T-helper 1 cell treated with Interleukin-12 subunit alpha and Interleukin-12 subunit beta and Interleukin-4 antibody, amounts not matched to agents 30 μg/mL and 1 μg/mL, for 36 hours (primary cell): ENCODE data around the gene TMEM255B.
"Not testable (repeated sequence)": the region's sequence is repeated elsewhere in the genome, so short reads cannot be mapped to it uniquely, and the experiment has no call there.

Experiments
- H3K27ac Mint-ChIP-seq: one replicate; pipeline ENCODE4 v1.8.0; 2021; ENCODE audit warnings: mild to moderate bottlenecking, mixed read lengths
- H3K27me3 Mint-ChIP-seq: one replicate; pipeline ENCODE4 v1.8.0; 2021; ENCODE audit warnings: low read depth, mixed read lengths
- H3K36me3 Mint-ChIP-seq: one replicate; pipeline ENCODE4 v1.8.0; 2021; ENCODE audit warnings: low read depth, mixed read lengths
- H3K4me1 Mint-ChIP-seq: one replicate; pipeline ENCODE4 v1.8.0; 2021; ENCODE audit warnings: low read depth, mixed read lengths
- H3K4me3 Mint-ChIP-seq: one replicate; pipeline ENCODE4 v1.8.0; 2021; ENCODE audit warnings: mild to moderate bottlenecking, moderate library complexity, mixed read lengths
- H3K9me3 Mint-ChIP-seq: one replicate; pipeline ENCODE4 v1.8.0; 2021; ENCODE audit warnings: mixed read lengths

Gene TMEM255B

DNA sequence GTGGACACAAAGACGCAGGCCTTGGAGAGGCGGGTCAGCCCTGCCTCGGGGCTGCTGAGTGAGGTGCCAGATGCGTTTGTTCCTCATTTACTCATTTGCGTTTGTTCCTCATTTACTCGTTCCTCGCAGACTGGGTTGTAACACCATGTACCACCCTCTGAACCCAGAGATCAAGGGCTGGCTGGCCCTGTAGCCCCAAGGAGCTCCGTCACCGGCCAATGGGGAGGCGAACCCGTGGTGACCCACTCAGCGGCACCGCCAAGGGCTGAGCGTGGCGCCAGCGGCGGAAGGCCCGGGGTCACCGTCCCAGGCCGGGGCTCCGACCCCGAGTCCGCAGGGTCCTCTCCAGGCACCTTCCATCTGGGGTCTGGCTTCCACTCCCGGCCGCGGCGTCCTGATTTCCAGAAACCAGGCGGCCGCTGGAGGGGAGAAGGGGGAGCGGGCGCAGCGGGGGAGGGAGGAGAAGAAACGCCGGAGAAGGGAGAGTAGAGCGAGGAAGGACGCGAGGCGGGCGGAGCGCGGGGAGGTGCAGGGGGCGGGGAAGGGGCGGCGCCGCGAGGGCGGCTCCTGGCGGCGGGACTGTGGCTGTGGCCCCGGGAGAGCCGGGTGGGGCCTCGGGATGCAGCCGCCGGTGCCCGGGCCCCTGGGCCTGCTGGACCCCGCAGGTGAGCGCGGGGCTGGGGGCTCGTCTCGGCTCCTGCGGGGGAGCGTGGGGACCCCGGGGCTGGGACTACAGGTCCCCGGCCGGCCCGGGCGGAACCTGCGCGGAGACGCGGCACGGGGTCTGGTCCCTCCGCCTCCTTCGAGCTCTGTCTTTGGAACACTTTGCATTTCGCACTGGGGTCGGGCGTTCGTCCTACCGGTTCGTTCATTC, at the start of gene TMEM255B:
TSS of gene TMEM255B (plus strand) at position 576 of the 874 bp plus-strand sequence. CDS start at position 620, 44 bp downstream.
- H3K27me3 Mint-ChIP-seq = peaks cover 55% of the 10 kb centered on the region

DNA sequence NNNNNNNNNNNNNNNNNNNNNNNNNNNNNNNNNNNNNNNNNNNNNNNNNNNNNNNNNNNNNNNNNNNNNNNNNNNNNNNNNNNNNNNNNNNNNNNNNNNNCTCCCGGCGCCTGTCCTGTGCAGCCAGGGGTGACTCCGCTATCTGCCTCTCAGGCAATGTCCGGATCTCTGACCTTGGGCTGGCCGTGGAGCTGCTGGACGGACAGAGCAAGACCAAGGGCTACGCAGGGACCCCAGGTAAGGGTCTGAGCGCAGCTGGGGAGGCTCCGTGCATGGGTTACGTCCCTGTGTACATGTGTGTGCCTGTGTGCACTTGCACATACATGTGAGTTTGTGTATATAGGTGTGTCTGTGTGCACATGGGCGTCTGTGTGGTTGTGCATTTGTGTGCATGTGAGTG, 36.1 kb upstream of the TMEM255B start:
- Mint-ChIP-seq H3K27ac (no peak overlapping the region), H3K4me3 (peak overlapping the region; percentile 56), H3K36me3 (no peaks in the 10 kb centered on the region), H3K9me3 (no peaks in the 10 kb centered on the region), H3K27me3 (no peaks in the 10 kb centered on the region), H3K4me1 (peaks cover 2% of the 10 kb centered on the region)

More for the DNA sequence above, at the start of gene TMEM255B:
- peak within 1 kb of the TSS; percentile 89 for H3K4me3 Mint-ChIP-seq
- H3K36me3 Mint-ChIP-seq = no peaks in the 10 kb centered on the region
- H3K27ac Mint-ChIP-seq = peak within 1 kb of the TSS; percentile 64
- H3K9me3 Mint-ChIP-seq = peaks cover 5% of the 10 kb centered on the region
- peaks cover 12% of the 10 kb centered on the region for H3K4me1 Mint-ChIP-seq

DNA sequence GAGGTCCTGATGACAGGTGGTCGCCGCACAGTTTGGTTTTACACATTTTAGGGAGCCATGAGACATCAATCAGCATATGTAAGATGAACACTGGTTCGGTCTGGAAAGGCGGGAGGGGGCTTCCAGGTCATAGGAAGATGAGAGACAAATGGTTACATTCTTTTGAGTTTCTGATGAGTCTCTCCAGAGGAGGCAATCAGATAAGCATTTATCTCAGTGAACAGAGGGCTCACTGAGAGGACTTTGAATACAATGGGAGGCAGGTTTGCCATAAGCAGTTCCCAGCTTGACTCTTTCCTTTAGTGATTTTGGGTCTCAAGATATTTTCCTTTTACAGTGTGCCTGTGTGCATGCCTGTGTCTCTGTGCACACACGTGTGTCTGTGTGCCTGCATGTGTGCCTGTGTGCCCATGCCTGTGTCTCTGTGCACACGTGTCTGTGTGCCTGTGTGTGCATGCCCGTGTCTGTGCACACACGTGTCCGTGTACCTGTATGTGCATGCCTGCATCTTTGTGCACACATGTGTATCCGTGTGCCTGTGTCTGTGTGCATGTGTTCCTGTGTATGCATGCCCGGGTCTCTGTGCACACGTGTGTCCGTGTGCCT, 35.5 kb upstream of the TMEM255B start:
- peak overlapping the region; percentile 56 for H3K4me3 Mint-ChIP-seq
- no peaks in the 10 kb centered on the region for H3K36me3 Mint-ChIP-seq
- no peaks in the 10 kb centered on the region for H3K27me3 Mint-ChIP-seq
- H3K27ac Mint-ChIP-seq = no peak overlapping the region
- no peaks in the 10 kb centered on the region for H3K9me3 Mint-ChIP-seq
- peaks cover 2% of the 10 kb centered on the region for H3K4me1 Mint-ChIP-seq

DNA sequence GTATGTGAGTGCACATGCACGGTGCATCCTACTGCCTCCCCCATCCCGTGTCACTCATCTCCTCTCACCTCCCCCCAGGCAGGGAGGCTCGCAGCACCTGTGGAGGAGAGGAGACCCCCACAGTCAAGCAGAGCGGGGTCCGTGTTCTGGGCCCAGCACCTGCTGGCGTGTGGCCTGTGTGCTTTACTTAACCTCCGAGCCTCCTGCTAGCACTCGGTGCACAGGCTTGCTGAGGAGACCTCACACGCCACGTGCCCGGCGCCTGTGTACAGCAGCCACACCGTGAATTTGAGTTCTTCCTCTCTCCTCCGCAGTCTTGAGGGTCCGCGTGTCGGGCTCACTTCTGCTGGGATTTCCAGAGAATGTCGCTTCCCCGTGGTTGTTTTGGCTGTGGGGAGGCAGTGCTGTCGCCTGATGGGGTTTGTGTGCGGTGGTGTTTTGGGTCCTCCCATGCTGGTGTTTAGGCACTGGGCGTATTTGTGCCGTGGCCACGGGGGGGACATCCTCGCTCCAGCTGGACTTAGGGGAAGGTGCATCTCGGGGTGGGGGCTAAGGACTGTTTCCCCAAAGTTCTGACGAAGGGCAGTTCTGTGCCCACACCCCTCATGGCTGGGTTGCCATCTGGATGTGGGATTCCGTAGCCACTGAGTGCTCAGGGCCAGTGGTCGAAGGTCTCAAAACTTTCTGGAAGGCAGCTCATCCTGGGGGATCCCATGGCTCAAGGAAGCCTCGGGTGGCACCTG, 34.8 kb upstream of the TMEM255B start:
- H3K9me3 Mint-ChIP-seq = no peaks in the 10 kb centered on the region
- H3K27ac Mint-ChIP-seq = peak overlapping the region; percentile 52
- H3K36me3 Mint-ChIP-seq = no peaks in the 10 kb centered on the region
- H3K4me3 Mint-ChIP-seq = peak overlapping the region; percentile 79
- peaks cover 2% of the 10 kb centered on the region for H3K4me1 Mint-ChIP-seq
- no peaks in the 10 kb centered on the region for H3K27me3 Mint-ChIP-seq

DNA sequence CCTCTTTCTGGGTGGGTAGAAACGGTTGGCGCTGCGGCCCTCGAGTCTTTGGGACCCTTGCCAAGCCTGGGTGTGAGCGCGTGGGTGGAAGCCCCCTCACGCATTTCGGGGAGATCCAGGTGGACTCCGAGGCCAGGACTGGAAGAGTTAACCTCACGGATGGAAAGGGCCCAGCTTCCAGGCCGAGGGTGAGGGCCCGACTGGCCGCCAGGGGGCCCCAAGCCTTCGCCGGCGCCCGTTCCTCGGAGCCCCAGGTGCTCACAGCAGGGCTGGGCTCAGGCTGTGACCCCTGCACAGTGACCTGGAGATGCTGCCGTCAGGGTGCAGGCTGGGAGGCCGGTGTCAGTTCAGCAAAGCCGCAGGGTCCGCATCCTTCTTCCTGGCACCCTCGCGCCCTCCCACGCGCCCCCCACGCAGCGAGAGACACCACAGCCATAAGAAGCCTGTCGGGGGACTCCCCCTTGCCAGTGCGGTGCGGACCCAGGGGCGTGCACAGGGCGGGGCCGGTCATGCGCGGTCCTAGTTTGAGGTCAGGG, 34.2 kb upstream of the TMEM255B start:
- Mint-ChIP-seq H3K4me1 (peaks cover 2% of the 10 kb centered on the region), H3K27ac (peak overlapping the region; percentile 78), H3K9me3 (no peaks in the 10 kb centered on the region), H3K4me3 (peak overlapping the region; percentile 79), H3K27me3 (no peaks in the 10 kb centered on the region), H3K36me3 (no peaks in the 10 kb centered on the region)

DNA sequence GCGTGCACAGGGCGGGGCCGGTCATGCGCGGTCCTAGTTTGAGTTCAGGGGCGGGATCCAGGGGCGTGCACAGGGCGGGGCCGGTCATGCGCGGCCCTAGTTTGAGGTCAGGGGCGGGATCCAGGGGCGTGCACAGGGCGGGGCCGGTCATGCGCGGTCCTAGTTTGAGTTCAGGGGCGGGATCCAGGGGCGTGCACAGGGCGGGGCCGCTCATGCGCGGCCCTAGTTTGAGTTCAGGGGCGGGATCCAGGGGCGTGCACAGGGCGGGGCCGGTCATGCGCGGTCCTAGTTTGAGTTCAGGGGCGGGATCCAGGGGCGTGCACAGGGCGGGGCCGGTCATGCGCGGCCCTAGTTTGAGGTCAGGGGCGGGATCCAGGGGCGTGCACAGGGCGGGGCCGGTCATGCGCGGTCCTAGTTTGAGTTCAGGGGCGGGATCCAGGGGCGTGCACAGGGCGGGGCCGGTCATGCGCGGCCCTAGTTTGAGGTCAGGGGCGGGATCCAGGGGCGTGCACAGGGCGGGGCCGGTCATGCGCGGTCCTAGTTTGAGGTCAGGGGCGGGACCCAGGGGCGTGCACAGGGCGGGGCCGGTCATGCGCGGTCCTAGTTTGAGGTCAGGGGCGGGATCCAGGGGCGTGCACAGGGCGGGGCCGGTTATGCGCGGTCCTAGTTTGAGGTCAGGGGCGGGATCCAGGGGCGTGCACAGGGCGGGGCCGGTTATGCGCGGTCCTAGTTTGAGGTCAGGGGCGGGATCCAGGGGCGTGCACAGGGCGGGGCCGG, 33.5 kb upstream of the TMEM255B start:
- Mint-ChIP-seq H3K4me3 (peak overlapping the region; percentile 79), H3K27ac (peak overlapping the region; percentile 78)
- not testable (repeated sequence) for H3K4me1 Mint-ChIP-seq, H3K9me3 Mint-ChIP-seq, H3K27me3 Mint-ChIP-seq, H3K36me3 Mint-ChIP-seq

DNA sequence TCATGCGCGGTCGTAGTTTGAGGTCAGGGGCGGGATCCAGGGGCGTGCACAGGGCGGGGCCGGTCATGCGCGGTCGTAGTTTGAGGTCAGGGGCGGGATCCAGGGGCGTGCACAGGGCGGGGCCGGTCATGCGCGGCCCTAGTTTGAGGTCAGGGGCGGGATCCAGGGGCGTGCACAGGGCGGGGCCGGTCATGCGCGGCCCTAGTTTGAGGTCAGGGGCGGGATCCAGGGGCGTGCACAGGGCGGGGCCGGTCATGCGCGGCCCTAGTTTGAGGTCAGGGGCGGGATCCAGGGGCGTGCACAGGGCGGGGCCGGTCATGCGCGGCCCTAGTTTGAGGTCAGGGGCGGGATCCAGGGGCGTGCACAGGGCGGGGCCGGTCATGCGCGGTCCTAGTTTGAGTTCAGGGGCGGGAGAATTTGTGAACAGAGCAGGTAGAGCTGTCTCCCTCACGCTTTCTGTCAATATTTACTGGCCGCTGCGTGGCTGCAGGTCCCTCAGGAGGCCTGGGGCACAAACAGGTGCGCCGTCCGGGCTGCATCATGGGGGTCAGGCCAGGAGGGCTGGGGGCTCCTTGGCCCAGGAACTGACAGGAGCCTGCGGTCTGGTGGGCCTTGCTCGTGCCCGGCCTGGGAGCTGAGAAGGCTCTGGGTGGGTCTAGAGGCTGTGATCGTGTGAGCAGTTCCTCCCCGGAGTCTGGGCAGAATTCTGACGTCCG, 32.8 kb upstream of the TMEM255B start:
- H3K9me3 Mint-ChIP-seq, H3K27me3 Mint-ChIP-seq, H3K4me1 Mint-ChIP-seq, H3K36me3 Mint-ChIP-seq: not testable (repeated sequence)
- Mint-ChIP-seq H3K27ac (peak overlapping the region; percentile 31), H3K4me3 (peak overlapping the region; percentile 10)

DNA sequence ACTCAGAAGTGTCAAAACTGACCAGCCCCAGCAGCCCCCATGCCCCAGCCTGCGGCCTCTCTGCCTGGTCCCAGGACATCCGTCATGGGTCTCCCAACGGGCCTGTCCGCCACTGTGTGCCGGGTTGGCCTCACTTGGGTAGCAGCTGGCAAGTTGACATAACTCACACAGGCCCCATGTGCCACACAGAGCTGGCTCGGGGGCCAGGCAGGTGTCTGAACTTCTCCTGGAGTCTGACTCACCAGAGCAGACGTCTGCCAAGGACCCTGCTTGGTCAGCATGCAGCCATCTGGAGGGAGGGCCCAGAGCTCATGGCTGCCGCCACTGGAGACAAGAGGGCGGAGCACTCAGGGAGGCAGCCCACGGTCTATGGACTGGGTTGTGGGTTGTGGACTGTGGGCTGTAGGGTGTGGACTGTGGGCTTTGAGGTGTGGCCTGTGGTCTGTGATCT, 32.0 kb upstream of the TMEM255B start:
- no peaks in the 10 kb centered on the region for H3K9me3 Mint-ChIP-seq
- H3K4me3 Mint-ChIP-seq = no peak overlapping the region
- no peaks in the 10 kb centered on the region for H3K27me3 Mint-ChIP-seq
- H3K4me1 Mint-ChIP-seq = peaks cover 2% of the 10 kb centered on the region
- H3K36me3 Mint-ChIP-seq = no peaks in the 10 kb centered on the region
- H3K27ac Mint-ChIP-seq = no peak overlapping the region

DNA sequence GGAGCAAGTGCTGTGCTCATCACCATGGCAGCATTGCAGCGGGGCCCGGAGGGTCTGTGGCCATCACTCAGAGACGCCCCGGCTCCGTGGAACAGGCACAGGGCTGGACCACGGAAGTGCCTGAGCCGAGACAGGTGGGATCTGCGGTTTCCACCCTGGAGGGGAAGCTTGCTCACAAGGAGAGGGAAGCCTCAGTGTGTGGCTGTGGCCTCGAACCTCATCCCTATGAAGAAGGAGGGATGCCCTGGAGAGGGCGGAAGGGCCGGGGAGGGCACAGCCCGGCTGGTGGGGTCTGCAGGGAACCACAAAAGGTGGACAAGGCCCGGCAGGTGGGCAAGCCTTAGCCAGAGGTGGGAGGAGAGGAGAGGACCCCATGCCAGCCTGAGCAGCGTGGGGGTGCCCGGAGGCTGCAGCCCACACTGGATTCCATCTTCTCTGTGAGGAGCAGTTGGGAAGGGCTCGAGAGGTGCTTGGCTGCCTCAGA, 30.4 kb upstream of the TMEM255B start:
- Mint-ChIP-seq H3K4me3 (no peak overlapping the region), H3K36me3 (no peaks in the 10 kb centered on the region), H3K27me3 (no peaks in the 10 kb centered on the region), H3K27ac (no peak overlapping the region), H3K9me3 (no peaks in the 10 kb centered on the region), H3K4me1 (peaks cover 2% of the 10 kb centered on the region)

DNA sequence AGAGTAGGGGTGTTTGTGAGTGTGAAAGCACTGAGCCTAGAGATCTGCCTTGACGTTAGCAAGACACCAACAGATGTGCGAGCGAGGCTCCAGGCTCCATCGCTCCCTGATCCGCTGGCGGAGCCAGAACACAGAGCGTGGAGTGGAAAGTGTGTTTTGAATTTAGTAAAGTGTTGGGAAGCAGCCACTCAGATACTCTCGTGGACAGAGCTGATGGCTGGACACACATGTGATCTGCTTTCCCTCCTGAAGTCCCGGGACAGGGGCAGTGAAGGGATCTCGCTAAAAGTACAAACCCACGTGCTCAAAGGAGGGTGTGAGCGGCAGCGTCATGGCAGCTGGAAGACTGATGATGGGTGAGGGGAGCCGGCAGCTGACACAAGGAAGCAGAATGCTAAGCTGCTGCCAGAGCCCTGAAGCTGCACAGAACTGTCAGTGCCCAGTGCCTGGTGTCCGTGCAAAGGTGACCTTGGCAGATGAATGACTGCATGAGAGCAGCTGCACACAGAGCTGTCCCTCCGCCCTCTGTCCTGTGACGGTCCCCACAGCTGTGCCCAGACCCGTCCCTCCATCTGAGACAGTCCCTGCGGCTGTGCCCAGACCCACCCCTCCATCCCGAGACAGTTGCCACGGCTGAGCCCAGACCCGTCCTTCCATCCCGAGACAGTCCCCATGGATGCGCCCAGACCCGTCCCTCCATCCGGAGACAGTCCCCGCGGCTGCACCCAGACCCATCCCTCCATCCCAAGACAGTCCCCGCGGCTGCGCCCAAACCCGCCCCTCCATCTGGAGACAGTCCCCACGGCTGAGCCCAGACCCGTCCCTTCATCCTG, 29.6 kb upstream of the TMEM255B start:
- Mint-ChIP-seq H3K27me3 (no peaks in the 10 kb centered on the region), H3K4me3 (no peak overlapping the region)

DNA sequence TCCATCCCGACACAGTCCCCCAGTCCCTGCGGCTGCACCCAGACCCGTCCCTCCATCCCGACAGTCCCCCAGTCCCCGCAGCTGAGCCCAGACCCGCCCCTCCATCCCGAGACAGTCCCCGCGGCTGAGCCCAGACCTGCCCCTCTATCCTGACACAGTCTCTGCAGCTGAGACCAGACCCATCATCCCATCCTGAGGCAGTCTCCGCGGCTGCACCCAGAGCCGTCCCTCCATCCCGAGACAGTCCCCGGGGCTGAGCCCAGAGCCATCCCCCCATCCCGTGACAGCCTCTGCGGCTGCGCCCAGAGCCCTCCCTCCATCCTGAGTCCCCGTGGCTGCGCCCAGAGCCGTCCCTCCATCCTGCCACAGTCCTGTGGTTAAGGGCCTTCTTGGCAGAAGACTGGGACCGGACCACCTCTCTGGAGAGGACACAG, 28.8 kb upstream of the TMEM255B start:
- Mint-ChIP-seq H3K27me3 (no peaks in the 10 kb centered on the region), H3K9me3 (no peaks in the 10 kb centered on the region), H3K27ac (no peak overlapping the region)

More for the DNA sequence above, 29.6 kb upstream of the TMEM255B start:
- no peak overlapping the region for H3K27ac Mint-ChIP-seq
- H3K4me1 Mint-ChIP-seq = peaks cover 2% of the 10 kb centered on the region
- H3K36me3 Mint-ChIP-seq = no peaks in the 10 kb centered on the region
- no peaks in the 10 kb centered on the region for H3K9me3 Mint-ChIP-seq

DNA sequence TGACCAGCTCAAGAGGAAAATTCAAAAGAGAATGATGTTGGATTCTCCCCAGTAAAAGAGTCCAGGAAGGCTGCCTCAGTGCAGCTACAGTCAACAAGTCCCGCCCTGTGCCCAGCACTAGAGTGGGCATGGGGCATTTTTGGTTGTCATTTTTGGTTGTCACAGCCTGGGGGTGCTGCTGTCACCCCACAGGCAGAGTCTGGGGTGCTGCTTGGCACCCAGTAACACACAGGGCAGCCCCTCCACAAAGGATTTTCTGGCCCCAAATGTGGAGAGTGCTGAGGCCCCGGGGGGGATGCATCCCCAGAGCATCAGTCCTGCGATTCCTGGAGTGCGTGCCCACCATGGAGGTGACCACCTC, 28.2 kb upstream of the TMEM255B start:
- Mint-ChIP-seq H3K4me3 (no peak overlapping the region), H3K36me3 (no peaks in the 10 kb centered on the region), H3K9me3 (no peaks in the 10 kb centered on the region), H3K27ac (no peak overlapping the region), H3K27me3 (no peaks in the 10 kb centered on the region), H3K4me1 (no peaks in the 10 kb centered on the region)

More for the DNA sequence above, 28.8 kb upstream of the TMEM255B start:
- Mint-ChIP-seq H3K36me3 (no peaks in the 10 kb centered on the region), H3K4me1 (no peaks in the 10 kb centered on the region), H3K4me3 (no peak overlapping the region)
